ENCODE results near the gene DISP3. TPM values are rescaled to one million over a fixed set of nuclear protein-coding genes. Genes with fewer than 3 reads are reported as not detected.

The DISP3 gene
- total and polyA plus RNA-seq, 9 donors, result 0.08 to 0.36 (median 0.23) TPM; not detected in 5

GRCh38 chr1:11560061-11560460 is 81.1 kb downstream of the DISP3 start:
- intact Hi-C loops (cut with DNase I), result no loop called here
- H3K4me3 ChIP-seq, result no peak overlapping the region
- no peaks in the 10 kb centered on the region for H3K4me1 ChIP-seq (ENCODE audit: insufficient read depth)
- no peak overlapping the region for H3K27ac ChIP-seq
- TF ChIP-seq CTCF (IDR thresholded peaks at IDR 0.05) (no peak), EP300 (IDR thresholded peaks at IDR 0.05) (no peak)
- no peak for DNase-seq
- no peaks in the 10 kb centered on the region for H3K36me3 ChIP-seq
- H3K9me3 ChIP-seq, result no peaks in the 10 kb centered on the region
- WGBS, 3 donors, result 62 to 73% (median 63%) methylated on average over 8 of the region's 8 CpGs
- no peaks in the 10 kb centered on the region for H3K27me3 ChIP-seq

GRCh38 chr1:11561740-11562139 is 82.8 kb downstream of the DISP3 start:
- Histone ChIP-seq H3K9me3 (no peaks in the 10 kb centered on the region), H3K36me3 (no peaks in the 10 kb centered on the region), H3K4me1 (ENCODE audit: insufficient read depth) (no peaks in the 10 kb centered on the region), H3K27me3 (no peaks in the 10 kb centered on the region), H3K27ac (no peak overlapping the region), H3K4me3 (no peak overlapping the region)
- DNase-seq, result no peak
- intact Hi-C loops (cut with DNase I), result no loop called here
- TF ChIP-seq CTCF (IDR thresholded peaks at IDR 0.05) (no peak), EP300 (IDR thresholded peaks at IDR 0.05) (no peak)

- 76 to 86% (median 78%) methylated on average over 6 of the region's 6 CpGs for WGBS, 3 donors
- Histone ChIP-seq H3K27ac (no peak overlapping the region), H3K4me3 (no peak overlapping the region), H3K4me1 (ENCODE audit: insufficient read depth) (no peaks in the 10 kb centered on the region), H3K27me3 (no peaks in the 10 kb centered on the region), H3K9me3 (no peaks in the 10 kb centered on the region), H3K36me3 (no peaks in the 10 kb centered on the region)
- TF ChIP-seq CTCF (IDR thresholded peaks at IDR 0.05), result no peak
- TF ChIP-seq EP300 (IDR thresholded peaks at IDR 0.05), result no peak
- TF ChIP-seq POLR2A (IDR thresholded peaks at IDR 0.05), result no peak
- intact Hi-C loops (cut with DNase I), result no loop called here
- no peak for DNase-seq
These were observed 83.7 kb downstream of the DISP3 start for GRCh38 chr1:11562664-11563063.

GRCh38 chr1:11563560-11564069 is 84.7 kb downstream of the DISP3 start:
- TF ChIP-seq POLR2A (IDR thresholded peaks at IDR 0.05) (no peak), EP300 (IDR thresholded peaks at IDR 0.05) (no peak), CTCF (IDR thresholded peaks at IDR 0.05) (no peak)
- H3K27ac ChIP-seq, result no peak overlapping the region
- no peaks in the 10 kb centered on the region for H3K4me1 ChIP-seq (ENCODE audit: insufficient read depth)
- no peak overlapping the region for H3K4me3 ChIP-seq
- intact Hi-C loops (cut with DNase I), result no loop called here
- H3K36me3 ChIP-seq, result no peaks in the 10 kb centered on the region
- no peaks in the 10 kb centered on the region for H3K9me3 ChIP-seq
- no peak for DNase-seq
- WGBS, 3 donors, result 5 to 13% (median 5%) methylated on average over 14 of the region's 14 CpGs
- H3K27me3 ChIP-seq, result no peaks in the 10 kb centered on the region

GRCh38 chr1:11564237-11564636 is 85.3 kb downstream of the DISP3 start:
- no peaks in the 10 kb centered on the region for H3K4me1 ChIP-seq (ENCODE audit: insufficient read depth)
- no peak overlapping the region for H3K4me3 ChIP-seq
- intact Hi-C loops (cut with DNase I), result no loop called here
- H3K36me3 ChIP-seq, result no peaks in the 10 kb centered on the region
- no peaks in the 10 kb centered on the region for H3K9me3 ChIP-seq
- no peak for DNase-seq
- TF ChIP-seq CTCF (IDR thresholded peaks at IDR 0.05) (no peak), POLR2A (IDR thresholded peaks at IDR 0.05) (no peak), EP300 (IDR thresholded peaks at IDR 0.05) (no peak)
- no peaks in the 10 kb centered on the region for H3K27me3 ChIP-seq
- H3K27ac ChIP-seq, result no peak overlapping the region
- WGBS, 3 donors, result 72 to 77% (median 75%) methylated on average over 5 of the region's 5 CpGs

Data from ovary (tissue), 9 donors.